22Rv1 (cell line): Measurements from ENCODE around the gene ATP2A3.

Experiments
- H3K27ac ChIP-seq: fragments of 450-650 bp; 2 replicates; pipeline ENCODE4 v1.5.1; 2017
- ZFX ChIP-seq: fragments of 450-650 bp; IDR thresholded peaks from 2 replicates; pipeline ENCODE4 v1.6.1; 2017; ENCODE audit warnings: antibody characterized with exemption, borderline replicate concordance
- TF ChIP-seq, protein P1 (sequence below): fragments of 450-650 bp; IDR thresholded peaks from 2 replicates; pipeline ENCODE4 v1.5.1; 2017; ENCODE audit warnings: mild to moderate bottlenecking

Gene ATP2A3

DNA sequence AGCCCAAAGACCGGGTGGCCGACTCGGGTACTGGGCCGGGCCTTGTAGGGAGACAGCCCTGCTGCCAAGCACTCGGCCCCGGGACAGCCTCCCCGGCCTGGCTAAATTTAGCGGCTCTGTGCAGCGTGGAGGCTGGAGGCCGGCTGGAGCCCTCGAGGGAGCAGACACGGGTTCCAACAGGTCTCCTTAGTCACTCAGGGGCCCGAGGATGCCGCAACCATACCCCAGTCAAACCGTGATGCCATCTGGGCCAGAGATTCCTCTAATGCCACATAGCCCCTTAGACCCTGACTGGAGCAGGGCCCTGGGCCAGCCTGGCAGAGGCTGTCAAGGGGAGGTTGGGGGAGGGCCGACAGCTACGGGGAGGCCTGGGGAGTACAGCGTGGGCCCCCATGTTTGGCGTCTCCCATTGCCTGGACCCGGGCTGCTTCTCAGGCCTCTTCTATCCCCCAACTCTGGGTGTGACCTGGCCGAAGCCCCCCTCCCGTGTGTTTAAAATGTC lies 45.1 kb downstream of the ATP2A3 start:
- H3K27ac ChIP-seq: no peak overlapping the region
- TF ChIP-seq, protein P1, sequence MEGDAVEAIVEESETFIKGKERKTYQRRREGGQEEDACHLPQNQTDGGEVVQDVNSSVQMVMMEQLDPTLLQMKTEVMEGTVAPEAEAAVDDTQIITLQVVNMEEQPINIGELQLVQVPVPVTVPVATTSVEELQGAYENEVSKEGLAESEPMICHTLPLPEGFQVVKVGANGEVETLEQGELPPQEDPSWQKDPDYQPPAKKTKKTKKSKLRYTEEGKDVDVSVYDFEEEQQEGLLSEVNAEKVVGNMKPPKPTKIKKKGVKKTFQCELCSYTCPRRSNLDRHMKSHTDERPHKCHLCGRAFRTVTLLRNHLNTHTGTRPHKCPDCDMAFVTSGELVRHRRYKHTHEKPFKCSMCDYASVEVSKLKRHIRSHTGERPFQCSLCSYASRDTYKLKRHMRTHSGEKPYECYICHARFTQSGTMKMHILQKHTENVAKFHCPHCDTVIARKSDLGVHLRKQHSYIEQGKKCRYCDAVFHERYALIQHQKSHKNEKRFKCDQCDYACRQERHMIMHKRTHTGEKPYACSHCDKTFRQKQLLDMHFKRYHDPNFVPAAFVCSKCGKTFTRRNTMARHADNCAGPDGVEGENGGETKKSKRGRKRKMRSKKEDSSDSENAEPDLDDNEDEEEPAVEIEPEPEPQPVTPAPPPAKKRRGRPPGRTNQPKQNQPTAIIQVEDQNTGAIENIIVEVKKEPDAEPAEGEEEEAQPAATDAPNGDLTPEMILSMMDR: no peak
- no peak for TF ChIP-seq ZFX

DNA sequence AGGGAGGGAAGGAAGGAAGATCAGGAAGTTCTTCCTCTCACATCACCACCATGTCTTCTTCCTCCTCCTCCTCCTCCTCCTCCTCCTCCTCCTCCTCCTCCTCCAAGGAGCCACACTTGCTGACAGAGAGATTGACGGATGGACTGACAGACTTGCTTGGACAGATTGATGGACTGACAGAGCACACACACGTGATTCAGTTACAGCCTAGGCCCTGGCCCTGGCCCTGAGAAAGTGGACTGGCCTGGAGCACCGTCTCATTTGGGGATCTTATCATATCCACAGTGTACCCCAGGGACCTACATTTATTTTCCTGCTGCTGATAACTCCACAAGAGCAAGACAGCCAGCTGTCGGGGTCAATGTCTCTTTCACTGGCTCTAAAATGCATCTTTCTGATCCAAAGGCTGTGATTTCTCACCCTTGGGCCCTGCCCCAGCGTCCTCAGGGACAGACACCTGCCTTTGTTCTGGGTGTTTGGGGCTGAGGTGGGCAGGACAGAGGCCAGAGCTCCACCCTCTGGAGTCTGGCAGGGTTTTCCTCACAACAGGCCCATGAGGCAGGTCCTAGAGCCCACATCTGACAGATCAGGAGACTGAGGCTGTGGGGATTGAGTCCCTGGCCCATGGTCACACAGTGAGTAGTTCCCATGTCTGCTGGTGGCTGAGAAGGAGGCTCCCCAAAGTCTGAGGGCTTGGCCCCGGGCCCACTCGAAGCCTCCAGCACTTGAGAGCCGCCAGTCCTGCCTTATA lies 45.7 kb downstream of the ATP2A3 start:
- no peak for TF ChIP-seq ZFX
- no peak overlapping the region for H3K27ac ChIP-seq

DNA sequence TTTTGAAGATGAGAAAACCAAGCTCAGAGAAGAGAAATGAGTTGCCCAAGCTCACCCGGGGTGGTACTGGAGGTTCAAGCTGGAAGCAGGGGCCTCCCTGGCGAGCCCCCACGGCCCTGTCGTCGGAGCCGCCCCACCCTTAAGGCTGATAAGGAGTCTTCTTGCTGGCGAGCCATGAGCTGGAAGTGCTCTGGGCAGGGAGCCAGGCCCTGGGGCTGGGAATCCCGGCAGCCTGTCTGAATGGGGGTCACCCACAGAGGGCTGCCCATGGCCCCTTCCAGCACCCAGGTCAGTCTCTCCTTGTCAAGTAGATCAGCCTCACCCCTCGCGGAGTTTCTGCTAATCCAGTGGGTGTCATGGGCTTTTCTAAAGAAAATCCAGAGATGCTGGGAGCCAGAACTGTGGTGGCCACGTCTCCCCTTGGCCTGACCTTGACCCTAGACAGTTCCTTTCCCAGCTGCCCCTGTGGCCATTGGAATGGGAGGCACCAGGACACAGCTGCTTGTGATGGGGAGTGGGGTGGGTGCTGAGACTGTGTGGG lies 46.8 kb downstream of the ATP2A3 start:
- TF ChIP-seq, protein P1: no peak
- TF ChIP-seq ZFX: no peak
- no peak overlapping the region for H3K27ac ChIP-seq

DNA sequence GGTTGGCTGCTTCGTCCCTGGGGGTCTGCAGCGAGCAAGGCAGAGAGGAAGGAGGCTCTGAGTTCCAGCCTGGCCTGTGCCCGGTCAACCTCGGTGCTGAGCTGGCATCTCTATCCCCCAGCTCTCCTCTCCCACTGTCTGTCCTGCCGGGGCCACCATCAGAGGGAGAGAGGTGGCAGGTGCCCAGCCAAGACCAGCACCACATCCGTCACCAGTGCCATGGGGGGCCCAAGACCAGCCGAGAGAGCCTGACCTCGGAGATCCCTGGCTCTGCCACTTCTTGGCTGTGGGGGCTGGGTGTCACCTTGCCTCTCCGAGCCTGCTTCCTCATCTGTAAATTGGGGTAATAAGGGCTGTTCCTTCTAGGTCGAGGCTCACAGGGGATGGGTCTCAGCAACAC lies 47.4 kb downstream of the ATP2A3 start:
- TF ChIP-seq, protein P1: no peak
- TF ChIP-seq ZFX: no peak
- no peak overlapping the region for H3K27ac ChIP-seq

DNA sequence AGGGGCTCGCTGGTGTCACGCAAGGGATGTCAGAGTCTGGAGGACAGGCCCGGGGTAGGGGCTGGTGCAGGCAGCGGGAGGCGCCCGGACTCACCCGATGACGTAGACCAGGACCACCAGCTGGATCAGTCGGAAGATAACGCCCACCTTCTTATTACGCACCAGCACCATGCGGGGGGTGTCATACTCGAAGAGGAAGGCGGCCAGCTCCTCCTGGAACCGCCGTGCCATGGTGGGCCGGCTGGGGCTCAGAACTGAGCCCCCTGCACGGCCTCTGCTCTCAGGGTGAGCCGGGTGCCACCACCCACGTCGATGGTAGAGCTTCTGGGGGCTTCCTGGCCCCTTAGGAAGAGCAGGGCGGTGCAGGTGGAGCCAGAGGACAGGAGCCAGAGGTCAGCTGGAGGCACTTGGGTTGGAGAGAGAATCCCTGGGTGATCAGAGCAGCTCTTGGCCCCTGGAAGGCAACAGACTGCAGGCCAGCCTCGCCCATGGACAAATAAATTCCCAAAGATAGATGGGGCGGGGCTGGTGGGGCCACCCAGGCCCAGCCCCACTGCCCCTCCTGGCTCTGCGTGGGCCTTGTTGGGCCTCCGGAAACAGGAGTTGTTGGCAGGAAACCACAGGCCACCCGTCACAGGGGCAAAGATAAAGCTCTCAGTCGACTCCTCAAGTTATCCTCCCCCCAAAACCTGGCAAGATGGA lies 48.1 kb downstream of the ATP2A3 start, which contains the start of gene P2RX1:
TSS of gene P2RX1 (minus strand) at position 471 of the 702 bp plus-strand sequence. CDS start at position 231, 240 bp downstream.
- TF ChIP-seq, protein P1: no peak
- TF ChIP-seq ZFX: no peak
- no peak within 1 kb of the TSS for H3K27ac ChIP-seq

DNA sequence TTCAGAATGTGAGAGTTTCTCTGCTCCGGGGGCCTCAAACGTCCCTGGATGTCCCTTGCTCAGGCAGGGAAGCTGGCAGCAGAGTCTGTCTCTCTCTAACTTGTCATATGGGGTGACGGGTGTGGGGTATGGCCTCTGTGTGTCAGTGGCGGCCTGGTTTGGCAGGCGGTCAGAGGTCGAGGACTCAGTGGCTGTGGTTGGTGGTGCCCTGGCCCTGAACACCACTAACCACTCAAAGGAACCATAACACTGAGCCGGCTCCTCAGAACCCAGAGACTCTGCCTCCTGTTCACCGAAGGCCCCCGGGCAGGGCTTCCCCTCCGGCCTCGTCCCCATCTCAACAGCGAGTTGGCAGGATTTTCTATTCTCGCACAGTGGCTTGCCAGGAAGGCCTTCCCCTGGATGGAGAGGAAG lies 48.6 kb downstream of the ATP2A3 start:
- no peak for TF ChIP-seq ZFX
- TF ChIP-seq, protein P1: no peak
- H3K27ac ChIP-seq: no peak overlapping the region

DNA sequence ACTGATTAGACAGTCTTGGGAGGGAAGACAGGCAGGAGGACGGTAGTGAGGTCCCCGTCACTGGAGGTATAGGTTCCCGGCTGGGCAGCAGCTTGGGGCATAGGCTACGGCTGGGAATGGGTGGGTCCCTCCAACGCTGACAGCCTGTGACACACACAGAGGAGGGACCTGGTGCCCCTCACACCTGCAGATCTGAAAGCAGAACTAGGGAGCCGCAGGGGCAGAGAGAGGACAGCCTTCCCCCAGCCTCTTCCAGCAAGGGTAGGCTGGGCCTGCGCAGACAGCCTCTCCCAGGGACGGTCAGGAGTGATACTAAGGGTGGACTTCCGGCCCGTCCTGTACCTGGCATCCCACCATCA lies 49.9 kb downstream of the ATP2A3 start:
- H3K27ac ChIP-seq: no peak overlapping the region

More for the DNA sequence above, 49.9 kb downstream of the ATP2A3 start:
- no peak for TF ChIP-seq ZFX
- TF ChIP-seq, protein P1: no peak
